Activated CD4-positive, alpha-beta T cell treated with anti-CD3 and anti-CD28 coated beads, Interleukin-2, Interleukin-4, amounts not matched to agents 100 ng/mL and 50 ng/mL, durations not matched to agents 16 hours and 8 hours (primary cell): ENCODE data around the gene FAM78B.

Experiments used
- DNase-seq: peaks from one replicate; pipeline ENCODE4 v3.0.0-alpha.2; 2020; ENCODE audit warnings: low spot score

FAM78B gene

GRCh38 chr1:166119471-166119965 is 47.3 kb downstream of the FAM78B start:
- no peak for DNase-seq

GRCh38 chr1:166117776-166118175 is 49.0 kb downstream of the FAM78B start:
- no peak for DNase-seq

GRCh38 chr1:166116026-166116425 is 50.8 kb downstream of the FAM78B start:
- no peak for DNase-seq

- no peak for DNase-seq
Measured at GRCh38 chr1:166114419-166114818, 52.4 kb downstream of the FAM78B start.

- no peak for DNase-seq
Measured at GRCh38 chr1:166113630-166114029, 53.2 kb downstream of the FAM78B start.

GRCh38 chr1:166113031-166113430 is 53.8 kb downstream of the FAM78B start:
- DNase-seq, result no peak

GRCh38 chr1:166112425-166112824 is 54.4 kb downstream of the FAM78B start:
- no peak for DNase-seq

- no peak for DNase-seq
Measured at GRCh38 chr1:166111430-166111829, 55.4 kb downstream of the FAM78B start.

- no peak for DNase-seq
Measured at GRCh38 chr1:166090244-166090643, 76.6 kb downstream of the FAM78B start.

- peak; percentile 4 for DNase-seq
Measured at GRCh38 chr1:166089804-166090203, 77.0 kb downstream of the FAM78B start.

- DNase-seq, result no peak
Measured at GRCh38 chr1:166088572-166088955, 78.2 kb downstream of the FAM78B start.

- no peak for DNase-seq
Measured at GRCh38 chr1:166087734-166088571, 78.8 kb downstream of the FAM78B start.

GRCh38 chr1:166086113-166086883 is 80.5 kb downstream of the FAM78B start:
- no peak for DNase-seq

GRCh38 chr1:166084613-166085012 is 82.2 kb downstream of the FAM78B start:
- no peak for DNase-seq

GRCh38 chr1:166083887-166084286 is 82.9 kb downstream of the FAM78B start:
- DNase-seq, result peak; percentile 65

- no peak for DNase-seq
Measured at GRCh38 chr1:166082601-166083000, 84.2 kb downstream of the FAM78B start.

- DNase-seq, result peak; percentile 23
Measured at GRCh38 chr1:166080967-166081870, 85.6 kb downstream of the FAM78B start.

GRCh38 chr1:166080277-166080966 is 86.4 kb downstream of the FAM78B start:
- peak; percentile 2 for DNase-seq

- no peak for DNase-seq
Measured at GRCh38 chr1:166079276-166079675, 87.5 kb downstream of the FAM78B start.

- DNase-seq, result no peak
Measured at GRCh38 chr1:166073489-166073888, 93.3 kb downstream of the FAM78B start.

- DNase-seq, result no peak
Measured at GRCh38 chr1:166069390-166069789, 97.4 kb downstream of the FAM78B start.
